ENCODE results near the gene PRAMEF18.
"Not testable (repeated sequence)": the region's sequence is repeated elsewhere in the genome, so short reads cannot be mapped to it uniquely, and the experiment has no call there.

The PRAMEF18 gene

GRCh38 chr1:13225675-13226204 lies at the start of gene PRAMEF18:
TSS of gene PRAMEF18 (minus strand) at chr1:13226154. CDS start at chr1:13226106, 48 bp downstream.
- not testable (repeated sequence) for DNase-seq (ENCODE audit: low read depth)

DNA sequence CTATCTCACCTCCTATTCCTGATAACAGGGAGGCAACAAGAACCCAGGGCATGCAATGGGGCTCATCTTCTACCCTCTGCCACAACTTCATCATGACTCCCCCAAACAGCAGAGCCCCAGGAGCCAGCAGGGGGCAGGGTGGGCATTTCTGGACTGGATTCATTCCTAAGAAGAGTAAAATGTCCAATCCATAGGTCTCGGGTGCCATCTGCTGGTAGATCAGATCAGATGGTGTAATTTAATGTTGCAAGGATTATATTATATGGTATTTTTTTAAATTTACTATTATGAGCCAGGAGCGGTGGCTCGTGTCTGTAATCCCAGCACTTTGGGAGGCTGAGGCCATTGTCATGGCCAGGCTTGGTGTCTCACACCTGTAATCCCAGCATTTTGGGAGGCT lies 39.2 kb upstream of the PRAMEF18 start:
- DNase-seq (ENCODE audit: low read depth) = not testable (repeated sequence)

DNA sequence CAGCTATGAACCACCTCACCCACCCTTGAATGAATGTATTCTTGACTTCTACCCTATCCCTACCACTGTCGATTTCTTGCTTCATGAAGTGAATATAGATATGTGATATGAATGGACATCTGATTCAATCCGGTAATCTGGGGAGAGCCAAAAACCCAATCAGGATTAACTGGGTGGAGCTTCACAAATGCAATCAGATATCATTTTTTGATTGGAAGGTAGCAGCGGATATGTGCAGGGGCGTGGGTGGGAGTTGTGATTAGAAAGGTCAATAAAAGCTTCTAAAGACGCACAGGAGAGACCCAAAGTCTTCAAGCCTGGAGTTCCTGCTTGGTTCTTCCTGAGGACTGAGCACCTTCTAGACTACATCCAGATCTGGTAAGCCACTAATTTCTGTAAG lies 27.9 kb upstream of the PRAMEF18 start, which contains the start of gene PRAMEF5:
PRAMEF5 (plus strand) TSS at position 301 of the 400 bp plus-strand sequence. CDS start 5,071 bp downstream, outside the sequence.
- not testable (repeated sequence) for DNase-seq (ENCODE audit: low read depth)

- DNase-seq (ENCODE audit: low read depth) = not testable (repeated sequence)
These were observed 21.2 kb upstream of the PRAMEF18 start for GRCh38 chr1:13247122-13247521.

DNA sequence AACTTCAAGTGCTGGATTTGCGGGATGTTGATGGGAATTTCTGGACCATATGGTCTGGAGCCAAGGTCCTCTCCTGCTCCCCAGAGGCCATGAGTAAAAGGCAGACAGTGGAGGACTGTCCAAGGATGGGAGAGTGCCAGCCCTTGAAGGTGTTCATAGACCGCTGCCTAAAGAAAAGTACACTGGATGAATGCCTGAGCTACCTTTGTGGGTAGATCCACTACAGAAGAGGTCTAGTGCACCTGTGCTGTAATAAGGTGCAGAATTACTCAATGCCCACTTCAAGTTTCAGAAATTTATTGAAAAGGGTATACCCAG lies 20.6 kb upstream of the PRAMEF18 start:
- not testable (repeated sequence) for DNase-seq (ENCODE audit: low read depth)

DNA sequence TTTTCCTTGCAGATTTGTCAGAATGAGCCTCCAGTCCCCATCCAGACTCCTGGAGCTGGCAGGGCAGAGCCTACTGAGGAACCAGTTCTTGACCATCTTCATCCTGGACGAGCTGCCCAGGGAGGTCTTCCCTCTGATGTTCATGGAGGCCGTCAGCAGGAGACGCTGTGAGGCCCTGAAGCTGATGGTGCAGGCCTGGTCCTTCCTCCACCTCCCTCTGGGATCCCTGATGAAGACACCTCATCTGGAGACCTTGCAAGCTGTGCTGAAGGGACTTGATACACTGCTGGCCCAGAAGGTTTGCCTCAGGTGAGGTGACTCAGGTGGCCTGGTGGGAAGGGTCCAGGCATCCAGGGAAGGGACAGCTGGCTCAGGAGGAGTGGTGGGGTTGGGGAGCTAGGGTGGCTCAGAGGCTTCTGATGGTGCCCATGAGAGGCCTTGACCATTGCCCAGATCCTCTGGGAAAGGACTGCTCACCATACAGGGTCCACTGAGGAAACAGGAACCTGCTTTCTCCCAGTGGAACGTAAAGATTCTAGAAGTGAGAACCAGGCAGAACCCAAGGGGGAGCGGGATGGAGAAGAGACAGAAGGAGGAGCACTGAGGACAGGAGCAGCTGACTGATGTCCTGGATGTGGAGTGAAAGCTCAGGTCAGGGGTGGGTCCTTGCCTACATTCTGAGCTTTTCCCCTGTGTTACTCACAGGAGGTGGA lies 20.0 kb upstream of the PRAMEF18 start:
- not testable (repeated sequence) for DNase-seq (ENCODE audit: low read depth)

DNA sequence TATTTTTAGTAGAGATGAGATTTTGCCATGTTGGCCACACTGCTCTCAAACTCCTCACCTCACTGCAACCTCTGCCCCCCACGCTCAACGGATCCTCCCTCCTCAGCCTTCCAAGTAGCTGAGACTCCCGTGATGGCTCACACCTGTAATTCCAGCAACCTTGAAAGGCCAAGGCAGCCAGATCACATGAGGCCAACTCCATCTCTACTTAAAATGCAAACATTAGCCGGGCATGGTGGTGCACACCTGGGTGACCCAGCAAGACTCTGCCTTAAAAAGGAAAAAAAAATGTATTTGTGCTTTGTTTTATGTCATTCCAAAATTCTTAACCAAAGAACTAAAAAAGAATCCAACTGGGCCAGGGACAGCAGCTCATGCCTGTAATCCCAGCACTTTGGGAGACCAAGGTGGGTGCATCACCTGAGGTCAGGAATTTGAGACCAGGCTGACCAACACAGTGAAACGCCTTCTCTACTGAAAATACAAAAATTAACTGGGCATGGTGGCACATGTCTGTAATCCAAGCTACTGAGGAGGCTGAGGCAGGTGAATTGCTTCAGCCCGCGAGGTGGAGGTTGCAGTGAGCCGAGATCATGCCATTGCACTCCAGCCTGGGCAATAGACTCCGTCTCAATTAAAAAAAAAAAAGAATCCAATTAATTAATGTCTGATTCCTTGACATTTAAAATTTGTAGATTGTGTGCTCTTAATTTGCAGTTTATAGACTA lies 17.7 kb upstream of the PRAMEF18 start:
- DNase-seq (ENCODE audit: low read depth) = not testable (repeated sequence)

- DNase-seq (ENCODE audit: low read depth) = not testable (repeated sequence)
These were observed 13.7 kb upstream of the PRAMEF18 start for GRCh38 chr1:13239633-13240032.

DNA sequence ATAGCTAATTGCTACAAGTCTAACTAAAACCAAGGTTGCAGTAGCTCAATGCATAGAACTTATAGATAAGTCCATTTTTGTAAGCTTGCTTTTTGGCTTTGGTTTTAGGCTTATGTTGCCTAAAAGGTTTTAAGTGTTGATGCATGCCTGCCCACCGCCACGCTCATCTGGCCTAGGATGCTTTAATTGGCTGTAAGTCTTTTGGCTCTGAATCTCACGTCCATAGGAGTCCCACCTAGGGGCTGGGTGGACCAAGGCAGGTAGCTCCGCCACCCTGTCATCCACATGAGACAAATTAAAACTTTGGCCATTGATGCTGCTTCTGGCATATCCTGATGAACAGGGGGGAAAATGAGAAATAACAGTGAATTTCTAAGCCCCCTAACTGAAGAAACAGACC lies 11.6 kb upstream of the PRAMEF18 start:
- DNase-seq (ENCODE audit: low read depth) = not testable (repeated sequence)

DNA sequence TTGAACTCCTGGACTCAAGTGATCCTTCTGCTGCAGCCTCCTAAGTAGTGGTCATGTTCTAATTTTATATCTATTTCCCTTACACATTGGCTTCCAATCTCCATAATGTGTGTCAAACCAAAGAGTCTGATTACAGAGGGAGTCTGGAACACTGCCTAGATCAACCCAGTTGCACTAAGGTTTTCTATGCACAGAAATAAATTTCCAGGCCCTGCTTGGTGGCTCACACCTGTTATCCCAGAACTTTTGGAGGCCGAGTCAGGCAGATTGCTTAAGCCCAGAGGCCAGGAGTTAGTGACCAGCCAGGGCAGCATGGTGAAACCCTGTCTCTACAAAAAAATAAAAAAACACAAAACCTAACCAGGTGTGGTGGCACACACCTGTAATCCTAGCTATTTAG lies 8.1 kb upstream of the PRAMEF18 start:
- DNase-seq (ENCODE audit: low read depth) = not testable (repeated sequence)

DNA sequence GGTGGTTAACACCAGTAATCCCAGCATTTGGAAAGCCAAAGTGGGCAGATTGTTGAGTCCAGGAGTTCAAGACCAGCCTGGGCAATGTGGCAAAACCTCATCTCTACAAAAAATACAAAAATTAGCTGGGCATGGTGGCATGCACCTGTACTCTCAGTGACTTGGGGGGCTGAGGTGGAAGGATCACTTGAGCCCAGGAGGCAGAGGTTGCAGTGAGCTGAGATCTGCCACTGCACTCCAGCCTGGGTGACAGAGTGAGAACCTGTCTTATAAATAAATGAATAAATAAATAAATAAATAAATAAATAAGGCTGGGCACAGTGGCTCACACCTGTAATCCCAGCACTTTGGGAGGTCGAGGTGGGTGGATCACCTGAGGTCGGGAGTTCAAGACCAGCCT lies 6.1 kb upstream of the PRAMEF18 start:
- DNase-seq (ENCODE audit: low read depth) = not testable (repeated sequence)

- DNase-seq (ENCODE audit: low read depth) = not testable (repeated sequence)
These were observed 5.3 kb upstream of the PRAMEF18 start for GRCh38 chr1:13231061-13231750.

- not testable (repeated sequence) for DNase-seq (ENCODE audit: low read depth)
These were observed 4.6 kb upstream of the PRAMEF18 start for GRCh38 chr1:13230601-13231000.

DNA sequence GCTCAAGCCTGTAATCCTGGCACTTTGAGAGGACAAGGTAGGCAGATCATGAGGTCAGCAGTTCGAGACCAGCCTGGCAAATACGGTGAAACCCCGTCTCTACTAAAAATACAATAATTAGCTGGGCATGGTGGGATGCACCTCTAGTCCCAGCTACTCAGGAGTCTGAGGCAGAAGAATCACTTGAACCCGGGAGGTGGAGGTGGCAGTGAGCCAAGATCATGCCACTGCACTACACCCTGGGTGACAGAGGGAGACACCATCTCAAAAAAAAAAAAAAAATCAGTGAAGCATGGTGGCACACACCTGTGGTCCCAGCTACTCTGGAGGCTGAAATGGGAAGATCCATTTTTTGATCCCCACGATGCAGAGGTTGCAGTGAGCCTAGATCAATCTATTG lies 4.1 kb upstream of the PRAMEF18 start:
- not testable (repeated sequence) for DNase-seq (ENCODE audit: low read depth)

- no peak for DNase-seq (ENCODE audit: low read depth)
These were observed 2.4 kb upstream of the PRAMEF18 start for GRCh38 chr1:13228343-13228781.

DNA sequence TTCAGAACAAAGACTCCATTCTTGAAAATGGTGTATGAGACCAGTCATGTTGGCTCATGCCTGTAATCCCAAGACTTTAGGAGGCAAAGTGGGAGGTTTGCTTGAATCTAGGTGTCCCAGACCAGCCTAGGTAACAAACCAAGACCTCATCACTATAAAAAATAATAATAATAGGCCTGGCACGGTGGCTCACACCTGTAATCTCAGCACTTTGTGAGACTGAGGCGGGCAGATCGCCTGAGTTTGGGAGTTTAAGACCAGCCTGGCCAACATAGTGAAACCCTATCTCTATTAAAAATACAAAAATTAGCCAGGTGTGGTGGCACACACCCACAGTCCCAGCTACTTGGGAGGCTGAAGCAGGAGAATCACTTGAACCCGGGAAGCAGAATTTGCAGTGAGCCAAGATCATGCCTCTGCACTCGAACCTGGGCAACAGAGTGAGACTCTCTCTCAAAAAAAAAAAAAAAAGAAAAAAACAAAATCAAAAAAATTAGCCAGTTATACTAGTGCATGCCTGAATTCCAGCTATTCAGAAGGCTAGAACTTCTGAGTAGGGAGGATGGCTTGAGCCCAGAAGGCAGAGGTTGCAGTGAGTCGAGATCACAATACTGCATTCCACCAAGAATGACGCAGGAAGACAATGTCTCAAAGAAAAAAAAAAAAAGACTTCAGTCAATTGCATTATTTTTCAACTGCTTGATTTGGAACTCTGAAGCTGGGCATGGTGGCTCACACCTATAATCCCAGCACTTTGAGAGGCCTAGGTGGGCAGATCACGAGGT lies 1.5 kb upstream of the PRAMEF18 start:
- not testable (repeated sequence) for DNase-seq (ENCODE audit: low read depth)

DNA sequence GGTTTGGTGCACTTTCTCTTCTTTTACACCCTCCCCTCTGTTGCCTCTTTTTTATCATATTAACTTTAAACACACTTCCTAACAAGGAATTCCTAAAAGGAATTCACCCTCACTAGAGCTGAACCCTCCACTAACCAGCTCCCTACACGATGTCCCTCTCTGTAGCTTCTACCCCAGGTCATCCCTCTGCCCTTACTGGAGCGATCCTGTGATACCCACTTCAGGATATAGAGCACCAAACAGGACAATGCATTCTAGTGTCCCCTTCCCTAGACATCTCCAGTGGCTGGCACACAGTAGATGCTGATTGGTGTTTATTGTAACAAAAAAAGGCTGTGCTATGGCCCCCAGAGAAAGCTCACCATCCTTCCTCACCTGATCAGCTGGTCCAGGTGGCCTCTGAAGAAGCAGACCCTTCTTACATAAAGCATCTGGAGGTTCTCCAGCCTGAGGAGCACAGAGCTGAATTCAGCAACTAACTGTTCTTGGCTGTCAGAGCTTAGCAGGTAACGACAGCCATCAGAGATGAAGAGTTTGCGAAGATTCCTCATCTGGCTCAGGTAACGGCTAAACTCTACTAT lies 1.4 kb downstream of the PRAMEF18 start:
- DNase-seq (ENCODE audit: low read depth) = no peak

GRCh38 chr1:13222788-13223187 lies 3.2 kb downstream of the PRAMEF18 start:
- DNase-seq (ENCODE audit: low read depth) = not testable (repeated sequence)

- DNase-seq (ENCODE audit: low read depth) = not testable (repeated sequence)
These were observed 6.8 kb downstream of the PRAMEF18 start for GRCh38 chr1:13219203-13219602.

DNA sequence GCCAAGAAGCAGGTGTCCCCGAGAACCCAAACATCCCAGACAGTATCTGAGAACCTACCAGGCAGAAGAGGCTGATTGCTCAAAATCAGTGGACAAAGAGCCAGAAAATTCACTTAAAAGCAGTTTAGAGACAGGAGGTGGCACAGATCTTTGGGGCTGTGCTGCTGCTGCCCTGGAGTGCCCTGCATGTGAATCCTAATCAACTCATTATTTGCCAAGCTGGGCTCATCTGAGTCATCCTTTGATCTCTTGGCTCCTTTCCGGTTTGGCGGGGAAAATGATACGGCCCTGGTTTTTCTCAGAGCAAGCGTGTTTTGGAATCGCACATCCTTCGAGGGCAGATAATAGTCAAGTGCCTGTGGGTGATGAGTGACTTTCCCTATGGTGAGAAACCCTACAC lies 9.3 kb downstream of the PRAMEF18 start:
- not testable (repeated sequence) for DNase-seq (ENCODE audit: low read depth)

GRCh38 chr1:13208712-13209111 lies 17.2 kb downstream of the PRAMEF18 start:
- not testable (repeated sequence) for DNase-seq (ENCODE audit: low read depth)
